ENCODE measurements around the gene TMA7.

TMA7 gene

DNA sequence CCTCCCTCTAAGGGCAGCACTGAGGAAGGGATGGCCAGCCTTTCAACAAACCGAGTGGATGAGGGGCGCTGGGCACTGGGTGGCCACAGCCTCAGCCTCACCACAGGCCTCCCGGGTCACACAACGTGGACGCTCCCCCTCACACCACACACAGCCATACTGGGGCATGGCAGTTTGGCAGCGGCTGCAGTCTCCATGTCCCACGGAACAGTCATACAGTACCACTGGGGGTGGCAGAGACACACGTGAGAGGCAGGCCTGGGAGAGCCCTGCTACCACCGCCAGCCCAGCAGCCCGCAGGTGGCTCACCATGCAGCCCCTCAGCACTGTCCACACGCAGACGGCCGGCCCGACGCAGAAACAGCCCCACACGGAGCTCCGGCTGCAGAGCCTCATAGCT, 21.9 kb upstream of the TMA7 start:
- peaks cover 99% of the 10 kb centered on the region for H3K36me3 ChIP-seq (ENCODE audit: control insufficient read depth, insufficient read depth, low read length)
- no peak overlapping the region for H3K9ac ChIP-seq (ENCODE audit: low read depth, low read length)

DNA sequence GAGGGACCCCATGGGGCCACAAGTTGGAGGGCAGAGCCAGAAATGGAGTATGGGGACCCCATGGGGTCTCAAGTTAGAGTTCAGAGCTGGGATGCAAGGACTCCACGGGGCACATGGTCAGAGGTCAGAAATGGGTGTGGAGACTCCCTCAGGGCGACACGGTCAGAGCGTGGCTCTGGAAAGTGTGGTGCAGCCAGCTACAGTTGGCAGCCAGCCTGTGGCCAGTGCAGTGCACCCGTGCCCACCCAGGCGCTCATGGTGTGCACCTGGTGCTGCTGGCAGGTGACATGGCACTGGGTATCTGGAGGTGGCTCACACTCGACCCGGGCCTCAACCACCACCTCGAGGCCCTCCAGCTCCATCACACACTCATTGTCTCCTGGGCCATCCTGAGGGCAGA, 21.4 kb upstream of the TMA7 start:
- Histone ChIP-seq H3K4me1 (ENCODE audit: control insufficient read depth, insufficient read depth, low read length) (no peaks in the 10 kb centered on the region), H3K27ac (ENCODE audit: low read depth, low read length) (no peak overlapping the region), H3K4me3 (ENCODE audit: low read depth, low read length) (no peak overlapping the region), H3K27me3 (ENCODE audit: control insufficient read depth, insufficient read depth, low read length) (no peaks in the 10 kb centered on the region), H3K36me3 (ENCODE audit: control insufficient read depth, insufficient read depth, low read length) (peaks cover 99% of the 10 kb centered on the region), H3K9ac (ENCODE audit: low read depth, low read length) (no peak overlapping the region), H3K9me3 (ENCODE audit: control insufficient read depth, insufficient read depth, low read length) (no peaks in the 10 kb centered on the region)

More for the DNA sequence above, 21.9 kb upstream of the TMA7 start:
- no peaks in the 10 kb centered on the region for H3K27me3 ChIP-seq (ENCODE audit: control insufficient read depth, insufficient read depth, low read length)
- H3K27ac ChIP-seq (ENCODE audit: low read depth, low read length): no peak overlapping the region
- no peaks in the 10 kb centered on the region for H3K4me1 ChIP-seq (ENCODE audit: control insufficient read depth, insufficient read depth, low read length)
- no peak overlapping the region for H3K4me3 ChIP-seq (ENCODE audit: low read depth, low read length)
- H3K9me3 ChIP-seq (ENCODE audit: control insufficient read depth, insufficient read depth, low read length): no peaks in the 10 kb centered on the region

DNA sequence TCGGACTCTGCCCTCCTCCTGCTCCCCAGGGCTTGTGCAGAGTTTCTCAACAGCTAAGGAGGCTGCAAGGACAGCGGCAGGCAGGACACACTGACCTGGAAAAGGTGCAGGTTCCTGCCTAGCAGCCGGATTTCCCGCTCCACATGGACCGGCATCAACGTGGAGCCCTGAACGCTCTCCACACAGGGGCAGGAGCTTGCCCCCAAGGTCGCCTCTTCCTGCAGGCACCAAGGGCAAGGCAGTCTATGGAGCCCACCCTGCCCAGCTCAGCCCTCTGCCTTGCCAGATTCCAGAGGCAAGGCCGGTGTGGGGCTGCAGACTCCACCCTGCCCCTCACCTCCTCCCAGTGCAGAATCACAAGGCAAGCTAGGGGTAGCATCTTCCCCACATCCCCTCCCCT, 20.9 kb upstream of the TMA7 start:
- Histone ChIP-seq H3K9ac (ENCODE audit: low read depth, low read length) (no peak overlapping the region), H3K4me3 (ENCODE audit: low read depth, low read length) (no peak overlapping the region), H3K4me1 (ENCODE audit: control insufficient read depth, insufficient read depth, low read length) (no peaks in the 10 kb centered on the region), H3K27me3 (ENCODE audit: control insufficient read depth, insufficient read depth, low read length) (no peaks in the 10 kb centered on the region), H3K9me3 (ENCODE audit: control insufficient read depth, insufficient read depth, low read length) (no peaks in the 10 kb centered on the region), H3K36me3 (ENCODE audit: control insufficient read depth, insufficient read depth, low read length) (peaks cover 97% of the 10 kb centered on the region), H3K27ac (ENCODE audit: low read depth, low read length) (no peak overlapping the region)

DNA sequence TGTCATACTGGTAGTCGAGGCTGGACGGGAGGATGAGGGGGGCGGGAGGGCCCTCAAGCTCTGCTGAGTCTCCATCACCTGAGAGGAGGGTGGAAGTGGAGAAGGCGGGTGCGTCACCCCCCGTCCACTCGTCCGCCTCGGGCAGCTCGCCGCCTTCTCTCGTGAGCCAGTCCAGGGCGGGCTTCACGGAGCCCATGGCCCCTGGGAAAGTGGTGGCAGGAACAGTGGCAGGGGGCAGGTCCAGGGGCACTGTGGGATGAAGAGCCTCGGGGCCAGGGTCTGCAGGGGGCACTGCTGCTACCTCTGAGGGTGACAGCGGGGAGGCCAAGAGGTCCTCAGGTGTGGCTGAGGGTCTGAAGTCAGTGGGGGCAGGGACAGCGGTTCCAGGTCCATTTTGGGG, 20.5 kb upstream of the TMA7 start:
- H3K9me3 ChIP-seq (ENCODE audit: control insufficient read depth, insufficient read depth, low read length): no peaks in the 10 kb centered on the region
- H3K4me1 ChIP-seq (ENCODE audit: control insufficient read depth, insufficient read depth, low read length): no peaks in the 10 kb centered on the region
- H3K4me3 ChIP-seq (ENCODE audit: low read depth, low read length): no peak overlapping the region
- no peak overlapping the region for H3K9ac ChIP-seq (ENCODE audit: low read depth, low read length)
- no peak overlapping the region for H3K27ac ChIP-seq (ENCODE audit: low read depth, low read length)
- no peaks in the 10 kb centered on the region for H3K27me3 ChIP-seq (ENCODE audit: control insufficient read depth, insufficient read depth, low read length)
- H3K36me3 ChIP-seq (ENCODE audit: control insufficient read depth, insufficient read depth, low read length): peaks cover 97% of the 10 kb centered on the region

DNA sequence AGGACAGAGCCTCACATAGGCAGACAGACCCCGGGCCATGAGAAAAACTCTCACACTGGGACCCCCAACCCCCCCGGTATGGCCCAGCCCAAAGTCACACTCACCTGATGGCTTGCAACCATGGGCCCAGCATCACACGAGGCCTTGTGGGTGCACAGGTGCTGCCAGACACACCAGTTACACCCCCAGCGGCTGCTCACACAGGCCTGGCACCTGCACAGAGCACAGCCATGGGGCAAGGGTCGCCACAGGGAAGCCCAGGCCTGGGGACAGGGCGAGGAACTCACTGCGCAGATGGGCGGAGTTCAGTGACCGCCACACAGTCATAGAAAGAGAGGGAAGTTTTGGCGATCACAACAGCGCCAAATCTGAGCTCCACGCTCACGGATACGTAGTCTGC, 19.5 kb upstream of the TMA7 start:
- Histone ChIP-seq H3K4me1 (ENCODE audit: control insufficient read depth, insufficient read depth, low read length) (no peaks in the 10 kb centered on the region), H3K9me3 (ENCODE audit: control insufficient read depth, insufficient read depth, low read length) (no peaks in the 10 kb centered on the region), H3K27me3 (ENCODE audit: control insufficient read depth, insufficient read depth, low read length) (no peaks in the 10 kb centered on the region), H3K36me3 (ENCODE audit: control insufficient read depth, insufficient read depth, low read length) (peaks cover 94% of the 10 kb centered on the region), H3K9ac (ENCODE audit: low read depth, low read length) (no peak overlapping the region), H3K4me3 (ENCODE audit: low read depth, low read length) (no peak overlapping the region), H3K27ac (ENCODE audit: low read depth, low read length) (no peak overlapping the region)

DNA sequence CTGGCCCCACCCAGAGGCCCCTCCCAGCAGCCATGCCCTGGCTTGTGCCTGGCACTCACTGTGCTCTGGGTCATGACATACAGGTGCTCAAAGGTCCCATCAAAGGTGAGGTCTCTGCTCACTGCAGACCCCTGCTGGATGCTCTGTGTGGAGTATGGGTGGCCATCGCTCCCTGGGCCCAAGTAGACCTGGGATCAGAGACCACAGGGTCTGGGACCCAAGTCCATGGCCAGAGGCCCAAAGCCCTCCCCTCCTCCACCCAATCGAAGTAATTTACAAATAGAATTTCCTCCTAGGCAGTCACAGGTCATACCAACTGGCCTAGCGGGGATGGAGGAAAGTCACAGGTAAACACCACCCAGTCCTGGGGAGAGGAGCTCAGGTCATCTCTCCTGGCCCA, 17.8 kb upstream of the TMA7 start:
- no peaks in the 10 kb centered on the region for H3K9me3 ChIP-seq (ENCODE audit: control insufficient read depth, insufficient read depth, low read length)
- peaks cover 77% of the 10 kb centered on the region for H3K36me3 ChIP-seq (ENCODE audit: control insufficient read depth, insufficient read depth, low read length)
- H3K4me1 ChIP-seq (ENCODE audit: control insufficient read depth, insufficient read depth, low read length): no peaks in the 10 kb centered on the region
- no peaks in the 10 kb centered on the region for H3K27me3 ChIP-seq (ENCODE audit: control insufficient read depth, insufficient read depth, low read length)
- no peak overlapping the region for H3K27ac ChIP-seq (ENCODE audit: low read depth, low read length)
- H3K4me3 ChIP-seq (ENCODE audit: low read depth, low read length): no peak overlapping the region
- H3K9ac ChIP-seq (ENCODE audit: low read depth, low read length): no peak overlapping the region

DNA sequence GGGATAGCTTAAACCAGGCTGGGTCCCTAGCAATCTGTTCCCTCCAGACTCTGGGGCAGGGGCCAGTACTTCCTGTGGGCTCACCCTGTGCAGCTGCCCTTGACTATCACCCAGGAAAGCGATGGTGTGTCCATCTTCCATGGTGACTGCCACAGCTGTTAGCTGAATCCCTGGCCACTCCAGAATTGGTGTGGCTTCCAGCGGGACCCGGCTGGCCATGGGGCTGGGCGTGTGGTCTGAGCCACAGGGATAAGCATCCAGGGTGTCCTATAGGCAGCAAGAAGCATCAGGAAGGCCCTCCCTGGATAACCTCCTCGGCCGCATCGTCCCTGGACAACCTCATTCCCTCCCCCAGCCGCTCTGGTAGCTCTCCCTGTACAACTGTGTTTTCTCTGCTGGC, 17.4 kb upstream of the TMA7 start:
- no peak overlapping the region for H3K4me3 ChIP-seq (ENCODE audit: low read depth, low read length)
- peaks cover 73% of the 10 kb centered on the region for H3K36me3 ChIP-seq (ENCODE audit: control insufficient read depth, insufficient read depth, low read length)
- H3K9ac ChIP-seq (ENCODE audit: low read depth, low read length): no peak overlapping the region
- no peaks in the 10 kb centered on the region for H3K9me3 ChIP-seq (ENCODE audit: control insufficient read depth, insufficient read depth, low read length)
- no peak overlapping the region for H3K27ac ChIP-seq (ENCODE audit: low read depth, low read length)
- peaks cover 3% of the 10 kb centered on the region; the same call in 1 of the 2 replicates for H3K4me1 ChIP-seq (ENCODE audit: control insufficient read depth, insufficient read depth, low read length)
- H3K27me3 ChIP-seq (ENCODE audit: control insufficient read depth, insufficient read depth, low read length): no peaks in the 10 kb centered on the region

DNA sequence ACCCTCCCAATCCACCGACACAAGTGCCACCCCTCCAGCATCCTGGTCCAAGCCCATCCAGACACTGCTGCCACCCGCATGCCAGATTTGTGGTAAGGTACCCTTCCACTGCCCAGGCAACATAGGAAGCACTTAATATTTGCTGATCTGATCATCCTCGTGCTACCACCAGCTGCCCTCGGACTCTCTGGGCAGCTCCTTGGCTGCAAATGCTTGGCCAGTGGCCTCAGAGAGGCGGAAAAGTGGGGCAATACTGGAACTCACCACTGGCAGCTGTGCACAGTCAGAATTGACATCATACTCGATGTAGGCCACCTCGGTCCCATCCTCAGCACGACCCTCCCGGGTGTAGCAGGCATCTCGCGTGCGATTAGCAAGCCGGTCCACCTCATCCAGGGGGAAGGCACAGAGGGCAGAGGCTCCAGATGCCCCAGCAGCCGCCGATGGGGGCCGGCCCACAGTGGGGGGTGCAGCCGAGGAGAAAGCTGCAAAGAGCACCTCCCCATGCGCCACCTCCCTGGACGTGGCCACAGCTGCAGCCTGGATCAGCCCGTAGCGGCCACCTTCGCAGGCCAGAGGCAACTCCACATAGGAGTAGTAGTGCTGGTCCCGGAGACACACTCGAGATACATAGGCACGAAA, 16.7 kb upstream of the TMA7 start:
- Histone ChIP-seq H3K4me1 (ENCODE audit: control insufficient read depth, insufficient read depth, low read length) (peaks cover 9% of the 10 kb centered on the region), H3K36me3 (ENCODE audit: control insufficient read depth, insufficient read depth, low read length) (peaks cover 66% of the 10 kb centered on the region), H3K27ac (ENCODE audit: low read depth, low read length) (no peak overlapping the region), H3K4me3 (ENCODE audit: low read depth, low read length) (no peak overlapping the region), H3K9me3 (ENCODE audit: control insufficient read depth, insufficient read depth, low read length) (no peaks in the 10 kb centered on the region), H3K9ac (ENCODE audit: low read depth, low read length) (no peak overlapping the region), H3K27me3 (ENCODE audit: control insufficient read depth, insufficient read depth, low read length) (no peaks in the 10 kb centered on the region)

DNA sequence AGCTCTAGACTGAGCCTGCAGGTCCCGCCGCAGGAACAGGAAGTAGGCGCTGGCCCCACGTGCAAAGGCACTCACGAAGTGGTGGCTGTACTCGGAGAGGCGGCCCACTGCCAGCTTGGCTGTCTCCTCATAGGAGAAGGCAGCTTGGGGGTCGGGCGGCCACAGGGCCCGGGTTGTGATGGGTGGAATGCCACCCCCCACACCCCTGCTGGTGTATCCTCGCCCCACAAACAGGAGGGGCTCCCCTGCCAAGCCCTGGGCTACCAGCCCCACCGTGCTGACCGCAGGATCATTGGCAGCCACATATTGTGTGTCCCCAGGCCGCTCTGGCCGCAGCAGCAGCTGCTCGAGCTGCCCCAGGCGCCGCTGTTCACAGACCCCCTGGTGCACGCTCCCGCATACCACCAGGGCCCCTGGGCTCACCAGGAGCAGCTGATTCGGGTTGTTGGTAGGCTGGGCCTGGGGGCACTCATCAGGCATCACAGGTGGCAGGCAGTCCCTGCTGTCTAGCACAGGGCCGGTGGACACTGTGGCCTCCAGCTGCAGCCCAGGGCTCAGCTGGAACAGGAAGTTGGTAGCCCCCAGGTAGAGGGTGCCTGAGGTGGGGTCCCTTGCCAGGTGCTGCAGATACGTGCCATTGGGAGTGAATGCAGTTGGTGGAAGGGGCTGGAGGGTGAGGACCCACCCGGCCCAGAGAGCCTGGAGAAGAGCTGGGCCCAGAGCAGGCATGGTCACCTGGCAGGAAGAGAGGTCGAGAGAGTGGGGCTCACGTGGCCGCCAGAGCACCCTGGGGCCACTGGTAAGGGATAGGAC, 16.0 kb upstream of the TMA7 start:
- no peak overlapping the region for H3K27ac ChIP-seq (ENCODE audit: low read depth, low read length)
- peaks cover 9% of the 10 kb centered on the region for H3K4me1 ChIP-seq (ENCODE audit: control insufficient read depth, insufficient read depth, low read length)
- peaks cover 59% of the 10 kb centered on the region for H3K36me3 ChIP-seq (ENCODE audit: control insufficient read depth, insufficient read depth, low read length)

DNA sequence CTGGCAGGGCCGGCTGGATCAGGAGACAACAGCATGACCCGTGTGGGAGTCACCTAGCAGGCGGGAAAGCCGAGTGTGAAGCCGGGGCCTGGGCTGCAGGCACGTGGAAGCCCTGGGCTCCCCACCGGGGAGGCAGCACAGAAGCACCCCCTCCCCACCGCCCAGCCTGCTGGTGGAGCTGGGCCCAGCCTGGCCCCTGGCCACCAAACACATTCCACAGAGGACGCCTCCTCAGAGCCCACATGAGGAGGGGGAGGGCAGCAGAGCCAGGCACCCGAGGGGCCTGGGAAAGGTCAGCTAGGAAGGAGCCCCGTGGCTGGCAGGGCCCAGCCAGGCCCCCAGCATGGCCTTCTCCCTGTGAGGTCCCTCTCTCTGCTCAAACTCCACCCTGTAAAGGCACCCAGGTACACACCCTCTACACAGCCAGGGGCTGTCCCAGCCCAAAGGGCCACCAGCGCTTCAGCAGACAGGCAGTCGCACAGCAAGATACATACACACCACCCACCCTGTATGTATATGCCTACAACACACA, 14.7 kb upstream of the TMA7 start:
- H3K36me3 ChIP-seq (ENCODE audit: control insufficient read depth, insufficient read depth, low read length): peaks cover 48% of the 10 kb centered on the region
- H3K4me1 ChIP-seq (ENCODE audit: control insufficient read depth, insufficient read depth, low read length): peaks cover 12% of the 10 kb centered on the region
- H3K4me3 ChIP-seq (ENCODE audit: low read depth, low read length): no peak overlapping the region
- H3K27me3 ChIP-seq (ENCODE audit: control insufficient read depth, insufficient read depth, low read length): no peaks in the 10 kb centered on the region
- H3K9ac ChIP-seq (ENCODE audit: low read depth, low read length): no peak overlapping the region
- H3K27ac ChIP-seq (ENCODE audit: low read depth, low read length): no peak overlapping the region
- no peaks in the 10 kb centered on the region for H3K9me3 ChIP-seq (ENCODE audit: control insufficient read depth, insufficient read depth, low read length)

More for the DNA sequence above, 16.0 kb upstream of the TMA7 start:
- Histone ChIP-seq H3K9me3 (ENCODE audit: control insufficient read depth, insufficient read depth, low read length) (no peaks in the 10 kb centered on the region), H3K27me3 (ENCODE audit: control insufficient read depth, insufficient read depth, low read length) (no peaks in the 10 kb centered on the region), H3K9ac (ENCODE audit: low read depth, low read length) (no peak overlapping the region), H3K4me3 (ENCODE audit: low read depth, low read length) (no peak overlapping the region)

DNA sequence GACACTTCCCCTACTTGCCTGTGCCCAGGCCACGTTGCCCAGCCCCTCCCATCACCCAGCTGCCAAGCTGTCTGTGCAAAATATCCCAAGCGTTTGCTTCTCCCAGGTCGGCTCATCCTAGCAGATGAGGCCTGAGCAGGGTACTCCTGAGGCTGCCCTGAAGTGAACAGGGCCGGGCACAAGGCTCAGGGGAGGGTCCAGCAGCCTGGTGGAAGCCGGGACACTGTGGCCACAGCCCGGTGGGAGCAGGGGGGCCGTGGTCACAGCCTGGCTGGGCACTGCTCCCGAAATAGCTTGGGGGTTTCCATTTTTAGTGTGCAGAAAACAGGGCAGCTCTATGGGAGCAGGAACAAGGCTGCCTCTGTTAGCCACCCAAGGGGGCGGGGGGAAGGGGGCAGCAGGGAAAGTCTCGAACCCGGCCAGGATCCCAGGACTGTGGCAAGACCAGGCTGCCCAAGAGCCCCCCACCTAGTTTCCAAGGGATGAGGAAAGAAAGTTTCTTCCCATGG, 13.6 kb upstream of the TMA7 start:
- Histone ChIP-seq H3K27me3 (ENCODE audit: control insufficient read depth, insufficient read depth, low read length) (no peaks in the 10 kb centered on the region), H3K4me1 (ENCODE audit: control insufficient read depth, insufficient read depth, low read length) (peaks cover 20% of the 10 kb centered on the region), H3K27ac (ENCODE audit: low read depth, low read length) (no peak overlapping the region), H3K36me3 (ENCODE audit: control insufficient read depth, insufficient read depth, low read length) (peaks cover 39% of the 10 kb centered on the region), H3K9ac (ENCODE audit: low read depth, low read length) (no peak overlapping the region), H3K4me3 (ENCODE audit: low read depth, low read length) (no peak overlapping the region), H3K9me3 (ENCODE audit: control insufficient read depth, insufficient read depth, low read length) (no peaks in the 10 kb centered on the region)
